CD4-positive, alpha-beta T cell treated with Interleukin-1 beta for 1 hour (primary cell): Measurements from ENCODE around the gene CASZ1.
A peak's percentile ranks its signal among the peaks of the same experiment; 100 is the strongest.

ENCODE experiments used
- DNase-seq, 2 donors: peaks; one replicate each; pipeline ENCODE4 v3.0.0-alpha.2; 2020 to 2022

The CASZ1 gene

DNA sequence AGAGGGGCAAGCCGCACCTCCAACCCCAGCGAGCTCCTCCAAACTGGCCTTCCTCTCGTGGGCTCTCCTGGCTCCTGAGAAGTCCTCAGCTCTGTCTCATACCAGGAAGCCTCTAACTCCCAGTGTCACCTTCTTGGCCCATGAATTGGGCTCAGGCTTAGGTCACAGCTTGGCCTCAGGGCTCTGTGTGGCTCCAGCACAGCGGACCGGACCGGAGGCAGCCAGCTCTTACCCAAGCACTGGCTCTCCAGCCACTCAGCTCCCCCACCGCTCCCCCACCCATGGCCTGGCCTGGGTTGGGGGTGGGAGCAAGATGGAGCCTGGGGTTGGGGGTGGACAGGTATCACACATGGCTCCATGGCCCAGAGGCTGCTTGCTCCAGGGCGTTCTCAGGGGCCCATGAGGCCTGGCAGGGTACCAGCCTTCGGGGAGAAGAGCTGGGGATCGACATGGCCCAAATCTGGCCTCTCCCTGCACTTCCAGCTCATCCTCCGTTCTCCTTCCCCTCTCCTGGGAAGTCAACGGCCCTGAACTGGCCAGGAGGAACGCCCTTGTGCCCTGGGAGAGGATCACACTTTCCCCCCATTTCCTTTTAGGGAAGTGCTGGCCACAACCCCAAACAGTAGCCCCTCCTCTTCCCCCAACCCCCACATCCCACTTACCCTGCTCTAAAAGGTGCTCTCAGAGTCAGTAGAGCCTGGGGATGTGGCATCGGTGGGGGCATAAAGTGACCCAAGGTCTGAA lies 97.5 kb downstream of the CASZ1 start:
- no peak for DNase-seq

DNA sequence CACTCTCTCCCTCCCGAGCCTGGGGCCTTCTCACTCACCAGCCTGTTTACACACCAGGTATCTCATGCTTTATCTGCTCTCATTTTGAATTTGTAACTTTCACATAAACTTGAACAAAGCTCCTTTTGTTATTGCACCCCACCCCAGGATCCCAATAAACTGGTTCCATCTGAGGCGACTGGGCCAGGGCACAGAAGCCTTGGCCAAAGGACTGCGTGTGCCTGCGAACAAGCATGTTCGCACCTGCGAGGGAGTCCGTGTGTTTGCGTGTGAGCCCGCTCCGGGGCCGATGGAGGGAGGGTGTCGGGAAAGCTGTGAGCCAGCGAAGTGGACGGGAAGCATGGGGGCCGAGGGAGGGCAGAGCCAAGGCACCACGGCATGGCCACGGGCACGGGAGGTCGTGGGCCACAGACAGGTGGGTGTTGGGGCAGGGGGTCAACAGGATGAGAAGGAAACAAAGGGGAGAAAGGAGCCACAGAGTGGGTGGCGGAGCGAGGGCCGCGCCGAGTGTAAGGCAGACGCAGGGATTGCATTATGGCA lies 98.8 kb downstream of the CASZ1 start:
- no peak for DNase-seq

DNA sequence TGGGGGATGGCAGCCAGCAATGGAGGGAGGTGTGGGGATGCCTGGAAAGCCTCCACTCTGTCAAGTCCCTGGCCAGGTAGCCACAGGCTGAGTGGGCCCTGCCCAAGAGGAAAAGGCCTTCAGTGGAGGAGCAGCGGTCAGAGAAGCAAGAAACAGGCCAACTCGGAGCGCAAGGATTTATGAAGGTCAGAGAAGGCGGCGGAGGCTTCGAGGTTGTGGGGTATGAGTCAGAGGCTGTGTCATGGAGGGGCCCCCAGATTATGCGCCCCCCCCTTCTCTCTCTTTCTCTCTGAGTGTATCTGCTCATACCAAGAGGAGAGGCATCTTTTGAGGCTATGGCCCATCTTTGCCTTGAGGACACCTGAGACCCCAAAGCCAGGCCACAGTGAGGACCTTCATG lies 99.5 kb downstream of the CASZ1 start:
- DNase-seq: no peak

DNA sequence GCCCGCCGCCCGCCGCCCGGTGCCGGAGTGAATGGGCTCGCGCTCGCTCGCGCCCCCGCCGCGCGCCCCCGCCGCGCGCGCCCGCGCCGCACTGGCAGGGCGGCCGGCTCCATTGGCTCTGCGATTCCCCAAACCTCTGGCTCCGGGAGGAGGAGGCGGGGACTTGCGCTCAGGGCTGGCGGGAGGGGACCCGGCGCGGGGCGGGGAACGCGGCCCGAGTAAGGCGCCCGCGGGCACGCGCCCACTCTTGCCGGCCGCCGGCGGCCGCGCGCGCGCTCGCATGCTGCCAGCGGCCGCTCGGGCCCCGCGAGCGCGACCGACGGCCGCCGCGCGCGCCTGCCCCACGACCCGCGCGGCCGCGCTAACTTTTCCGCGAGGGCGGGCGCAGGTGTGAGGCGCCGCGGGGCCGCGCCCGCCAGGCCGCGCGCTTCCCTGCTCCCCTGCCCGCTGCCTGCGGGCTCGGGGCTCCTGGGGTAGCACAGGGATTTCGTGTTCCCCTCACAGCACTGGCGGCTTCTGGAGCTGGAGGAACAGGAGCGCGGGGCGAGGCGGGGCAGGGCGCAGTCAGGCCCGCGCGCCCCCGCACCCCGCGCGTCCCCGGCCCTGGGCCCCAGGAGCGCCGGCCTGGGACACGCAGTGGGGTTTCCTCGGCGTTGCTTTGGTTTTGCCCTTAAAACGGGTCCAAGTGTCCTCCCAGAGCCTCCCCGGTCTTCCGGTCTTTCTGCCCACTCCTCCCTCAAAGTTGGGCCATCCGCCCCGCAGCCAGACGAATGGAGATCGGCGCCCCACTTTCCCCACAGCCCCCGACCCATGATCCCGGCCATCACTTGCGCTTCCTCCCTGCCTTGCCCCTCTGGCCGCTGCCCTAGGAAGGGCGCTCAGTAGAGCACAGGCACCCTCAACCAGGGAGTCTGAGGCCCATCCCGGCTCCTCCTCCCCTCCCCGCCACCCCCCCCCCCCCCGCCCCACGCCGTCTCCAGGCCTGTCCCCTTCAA lies 101.5 kb downstream of the CASZ1 start:
- peak; percentile 85 to 87 for DNase-seq

GRCh38 chr1:10694274-10694632 lies 102.2 kb downstream of the CASZ1 start:
- DNase-seq: peak in 1 of 2 donors; percentile 72

GRCh38 chr1:10693497-10694273 lies 102.8 kb downstream of the CASZ1 start:
- DNase-seq: peak; percentile 67 to 69

DNA sequence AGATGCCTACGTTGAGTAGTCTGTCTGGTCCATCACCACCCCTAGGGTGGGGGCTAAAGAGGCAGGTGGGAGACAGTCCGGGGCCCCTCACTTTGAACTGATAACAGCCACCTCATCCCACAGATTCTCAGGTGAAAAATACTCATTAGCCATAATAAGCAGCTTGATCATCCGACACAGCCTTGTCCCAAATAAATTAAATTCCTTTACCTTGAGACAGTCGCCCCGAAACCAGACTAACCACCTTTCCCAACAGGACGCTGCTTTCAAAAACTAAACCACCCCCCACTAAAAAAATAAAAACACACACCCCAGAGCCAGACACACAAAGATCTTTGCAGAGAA lies 103.3 kb downstream of the CASZ1 start:
- DNase-seq: no peak

DNA sequence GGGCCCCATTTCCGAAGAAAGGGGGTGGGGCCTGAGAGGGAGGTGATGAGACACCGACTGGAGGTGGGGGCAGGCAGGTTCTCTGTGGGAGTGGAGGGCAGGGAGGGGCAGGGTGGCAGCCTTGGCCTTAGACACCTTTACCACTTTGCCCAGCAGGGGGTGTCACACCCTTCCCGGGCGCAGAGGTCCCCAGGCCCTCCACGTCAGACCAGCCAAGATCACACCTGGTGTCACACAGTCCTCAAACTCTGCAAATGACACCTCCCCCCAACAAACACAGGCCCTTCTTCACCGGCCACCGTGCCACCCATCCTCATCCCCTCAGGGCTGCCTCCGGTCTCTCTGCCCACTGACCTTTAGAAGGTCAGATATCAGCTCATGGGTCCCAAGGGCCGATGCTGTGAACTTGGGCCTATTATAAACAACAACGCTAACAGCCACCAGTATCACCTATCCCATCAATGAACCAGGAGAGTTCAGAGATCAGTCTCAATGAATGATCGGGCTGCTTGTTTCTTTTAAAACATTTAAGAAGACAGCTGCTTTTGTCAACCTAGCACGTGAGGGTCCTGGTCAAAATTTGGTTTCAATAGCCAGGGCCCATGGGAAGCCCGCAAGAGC lies 103.9 kb downstream of the CASZ1 start:
- DNase-seq: peak; percentile 78 to 79

DNA sequence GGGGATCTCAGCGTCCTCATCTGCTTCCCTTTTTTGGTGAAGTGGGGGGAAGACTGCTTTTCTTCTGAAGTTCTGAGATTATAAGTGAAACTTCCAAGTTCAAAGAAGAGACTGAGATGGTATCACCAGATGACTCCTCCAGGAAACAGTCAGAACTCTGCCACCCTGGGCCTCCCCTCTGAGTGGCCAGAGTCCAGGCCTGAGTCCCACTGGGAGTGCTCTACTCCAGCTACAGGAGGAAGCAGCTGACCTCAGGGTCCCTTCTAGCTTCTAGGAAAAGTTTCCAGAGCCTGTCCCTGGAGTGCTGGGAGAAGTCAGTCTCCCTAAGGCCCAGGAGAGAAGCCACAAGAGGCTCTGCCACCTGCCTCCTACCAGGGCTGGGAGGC lies 104.7 kb downstream of the CASZ1 start:
- no peak for DNase-seq

DNA sequence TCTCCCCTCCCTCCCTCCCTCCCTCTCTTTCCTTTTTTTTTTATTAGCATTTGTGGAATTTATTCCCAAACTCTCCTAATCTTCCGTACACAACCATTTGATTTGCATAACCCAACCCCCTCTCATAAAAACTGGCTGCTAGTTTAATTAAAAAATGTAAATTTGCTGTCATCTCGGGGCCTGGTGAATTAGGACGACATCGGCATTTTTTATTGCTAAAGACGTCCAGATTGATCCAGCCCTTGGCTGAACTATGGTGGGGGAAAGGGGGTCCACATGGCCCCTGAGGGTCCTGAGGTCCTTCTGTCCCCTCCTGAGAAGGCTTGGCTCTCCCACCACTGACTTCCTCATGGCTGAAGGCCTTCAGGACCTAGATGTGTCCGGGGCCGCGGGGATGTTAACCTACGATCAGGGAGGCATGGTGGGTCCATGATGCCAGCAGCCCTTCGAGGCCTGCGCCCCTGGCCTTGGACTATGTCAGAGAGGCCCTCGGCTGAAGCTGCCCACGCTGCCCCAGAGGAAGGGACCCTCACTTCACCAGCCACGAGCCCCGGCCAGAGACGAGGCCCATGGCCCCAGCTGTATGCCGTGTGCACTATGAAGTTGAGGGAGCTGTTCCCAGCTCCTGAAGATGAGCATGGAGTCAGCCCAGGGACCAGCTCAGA lies 105.2 kb downstream of the CASZ1 start:
- DNase-seq: no peak

- no peak for DNase-seq
These were observed 106.0 kb downstream of the CASZ1 start for GRCh38 chr1:10690484-10690883.

DNA sequence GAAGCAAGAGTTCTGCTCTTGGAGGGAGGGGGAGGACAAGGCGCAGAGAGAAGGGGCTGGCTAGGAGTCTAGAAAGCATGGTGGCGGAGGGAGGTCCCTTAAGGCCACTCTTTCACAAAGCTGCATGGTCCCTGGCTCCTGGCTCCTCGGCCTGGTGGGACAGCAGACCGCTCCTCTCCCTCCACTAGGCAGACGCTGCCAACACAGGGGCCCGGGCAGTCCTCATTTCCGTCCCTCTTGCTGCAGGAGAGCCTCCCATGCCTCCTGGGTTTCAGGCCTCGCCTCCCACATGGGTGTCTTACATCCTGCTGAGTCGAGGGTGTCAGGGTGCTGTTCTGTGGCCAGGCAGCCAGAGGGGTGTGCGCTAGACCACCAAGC lies 108.0 kb downstream of the CASZ1 start:
- no peak for DNase-seq

- no peak for DNase-seq
These were observed 108.6 kb downstream of the CASZ1 start for GRCh38 chr1:10687782-10688408.

GRCh38 chr1:10687251-10687651 lies 109.2 kb downstream of the CASZ1 start:
- DNase-seq: no peak

- DNase-seq: no peak
These were observed 109.9 kb downstream of the CASZ1 start for GRCh38 chr1:10686404-10687040.

- no peak for DNase-seq
These were observed 110.5 kb downstream of the CASZ1 start for GRCh38 chr1:10685808-10686403.

GRCh38 chr1:10685196-10685807 lies 111.1 kb downstream of the CASZ1 start:
- no peak for DNase-seq

- DNase-seq: no peak
These were observed 112.2 kb downstream of the CASZ1 start for GRCh38 chr1:10684221-10684620.

- DNase-seq: no peak
These were observed 113.8 kb downstream of the CASZ1 start for GRCh38 chr1:10682449-10683309.
